WTC11 (cell line): ENCODE results near the gene LLGL2. TPM values are rescaled to one million over a fixed set of nuclear protein-coding genes. Genes with fewer than 3 reads are reported as not detected.

Source experiments
- ATAC-seq: fragments of 200-7000 bp; cut with Tn5 transposase; 2 replicates; pipeline ENCODE4 v1.10.0; 2021; ENCODE audit warnings: mild to moderate bottlenecking, moderate library complexity
- CTCF ChIA-PET: fragments of 300-600 bp; sonication (Branson Sonifier 250); formaldehyde crosslinking; loops from one replicate; lab custom pipeline; 2021; ENCODE audit warnings: antibody characterized with exemption; lab: Charles Lee
- POLR2A ChIA-PET: fragments of 350-600 bp; sonication (Branson Sonifier 250); formaldehyde crosslinking; loops from one replicate; lab custom pipeline; 2021; ENCODE audit warnings: antibody characterized with exemption; lab: Charles Lee
- DNase-seq: peaks from one replicate; pipeline ENCODE4 v3.0.0; 2021; ENCODE audit warnings: low spot score
- H3K27ac Mint-ChIP-seq: 2 replicates; pipeline ENCODE4 v1.8.0; 2021; ENCODE audit warnings: mixed read lengths
- H3K27me3 Mint-ChIP-seq: 2 replicates; pipeline ENCODE4 v1.8.0; 2021; ENCODE audit warnings: low read depth, mild to moderate bottlenecking, moderate library complexity, mixed read lengths
- H3K36me3 Mint-ChIP-seq: 2 replicates; pipeline ENCODE4 v1.8.0; 2021; ENCODE audit warnings: mixed read lengths
- H3K4me1 Mint-ChIP-seq: 2 replicates; pipeline ENCODE4 v1.8.0; 2022; ENCODE audit warnings: mixed read lengths
- H3K4me3 Mint-ChIP-seq: 2 replicates; pipeline ENCODE4 v1.8.0; 2021; ENCODE audit warnings: mild to moderate bottlenecking, moderate library complexity, mixed read lengths
- H3K9me3 Mint-ChIP-seq: 2 replicates; pipeline ENCODE4 v1.8.0; 2021; ENCODE audit warnings: mixed read lengths
- ATF1 ChIP-seq: sonication (generic); formaldehyde crosslinking; IDR thresholded peaks from 2 replicates; pipeline ENCODE4 v1.8.1; 2023; ENCODE audit warnings: mild to moderate bottlenecking, moderate library complexity, missing genetic modification reagents
- CREB1 ChIP-seq: sonication (generic); formaldehyde crosslinking; IDR thresholded peaks from 2 replicates; pipeline ENCODE4 v1.8.0; 2023; ENCODE audit warnings: mild to moderate bottlenecking, missing genetic modification reagents
- EMX1 ChIP-seq: fragments of 250-450 bp; sonication (Bioruptor Pico); IDR thresholded peaks from 2 replicates; pipeline ENCODE4 v1.8.0; 2021; ENCODE audit warnings: mild to moderate bottlenecking
- FOXJ3 ChIP-seq: sonication (generic); formaldehyde crosslinking; IDR thresholded peaks from 2 replicates; pipeline ENCODE4 v1.9.0; 2021; ENCODE audit warnings: missing genetic modification reagents, mild to moderate bottlenecking, borderline replicate concordance
- FOXK1 ChIP-seq: sonication (generic); formaldehyde crosslinking; IDR thresholded peaks from 2 replicates; pipeline ENCODE4 v1.8.0; 2022; ENCODE audit warnings: mild to moderate bottlenecking, moderate library complexity, missing genetic modification reagents
- IRF2 ChIP-seq: sonication (generic); formaldehyde crosslinking; IDR thresholded peaks from 2 replicates; pipeline ENCODE4 v1.8.0; 2022; ENCODE audit warnings: low read depth, missing genetic modification reagents, borderline replicate concordance
- JUN ChIP-seq: sonication (generic); formaldehyde crosslinking; IDR thresholded peaks from 2 replicates; pipeline ENCODE4 v1.8.0; 2023; ENCODE audit warnings: mild to moderate bottlenecking, missing genetic modification reagents
- NFYB ChIP-seq: sonication (generic); formaldehyde crosslinking; conservative IDR thresholded peaks from 2 replicates; pipeline ENCODE4 v1.8.0; 2022; ENCODE audit warnings: low read depth, missing genetic modification reagents
- NR3C1 ChIP-seq: sonication (generic); formaldehyde crosslinking; conservative IDR thresholded peaks from 2 replicates; pipeline ENCODE4 v1.8.1; 2023; ENCODE audit warnings: low read depth, mild to moderate bottlenecking, missing genetic modification reagents
- OVOL2 ChIP-seq: fragments of 250-450 bp; sonication (Bioruptor Pico); IDR thresholded peaks from 2 replicates; pipeline ENCODE4 v1.9.0; 2021; ENCODE audit warnings: mild to moderate bottlenecking, borderline replicate concordance
- ZBTB21 ChIP-seq: sonication (generic); formaldehyde crosslinking; IDR thresholded peaks from 2 replicates; pipeline ENCODE4 v1.8.1; 2023; ENCODE audit warnings: mild to moderate bottlenecking, missing genetic modification reagents, borderline replicate concordance
- ZNF121 ChIP-seq: sonication (generic); formaldehyde crosslinking; IDR thresholded peaks from 2 replicates; pipeline ENCODE4 v1.8.0; 2023; ENCODE audit warnings: missing genetic modification reagents
- ZNF263 ChIP-seq: sonication (generic); formaldehyde crosslinking; IDR thresholded peaks from 2 replicates; pipeline ENCODE4 v1.8.1; 2022; ENCODE audit warnings: low read depth, mild to moderate bottlenecking, moderate library complexity, missing genetic modification reagents
- ZNF317 ChIP-seq: sonication (generic); formaldehyde crosslinking; IDR thresholded peaks from 2 replicates; pipeline ENCODE4 v1.8.1; 2023; ENCODE audit warnings: low read depth, mild to moderate bottlenecking, moderate library complexity, missing genetic modification reagents, borderline replicate concordance
- ZNF396 ChIP-seq: fragments of 250-450 bp; sonication (Bioruptor Pico); IDR thresholded peaks from 2 replicates; pipeline ENCODE4 v1.8.0; 2021; ENCODE audit warnings: mild to moderate bottlenecking, moderate library complexity, borderline replicate concordance
- ZNF671 ChIP-seq: fragments of 250-450 bp; sonication (Bioruptor Pico); IDR thresholded peaks from 2 replicates; pipeline ENCODE4 v1.8.0; 2021; ENCODE audit warnings: mild to moderate bottlenecking
- total RNA-seq: library from RNA; stranded (reverse); gene quantifications from 3 replicates; pipeline ENCODE4 v1.2.3, GENCODE V29; 2021
- TF ChIP-seq, protein P1 (sequence below): sonication (generic); formaldehyde crosslinking; IDR thresholded peaks from 2 replicates; pipeline ENCODE4 v1.8.0; 2023; ENCODE audit warnings: missing genetic modification reagents, mild to moderate bottlenecking, borderline replicate concordance
- TF ChIP-seq, protein P2 (sequence below): sonication (generic); formaldehyde crosslinking; IDR thresholded peaks from 2 replicates; pipeline ENCODE4 v1.8.0; 2022; ENCODE audit warnings: mild to moderate bottlenecking, missing genetic modification reagents
- TF ChIP-seq, protein P3 (sequence below): sonication (generic); formaldehyde crosslinking; IDR thresholded peaks from 2 replicates; pipeline ENCODE4 v1.8.0; 2022; ENCODE audit warnings: missing genetic modification reagents
- TF ChIP-seq, protein P4 (sequence below): fragments of 200-600 bp; IDR thresholded peaks from 2 replicates; pipeline ENCODE4 v1.8.0; 2022; ENCODE audit warnings: antibody characterized with exemption
- TF ChIP-seq, protein P5 (sequence below): sonication (generic); formaldehyde crosslinking; IDR thresholded peaks from 2 replicates; pipeline ENCODE4 v1.8.1; 2022; ENCODE audit warnings: low read depth, mild to moderate bottlenecking, moderate library complexity, missing genetic modification reagents, borderline replicate concordance
- TF ChIP-seq, protein P6 (sequence below): sonication (generic); formaldehyde crosslinking; conservative IDR thresholded peaks from 2 replicates; pipeline ENCODE4 v1.8.1; 2023; ENCODE audit warnings: mild to moderate bottlenecking, low read depth, missing genetic modification reagents, moderate library complexity

The LLGL2 gene
- total RNA-seq, 1 experiment from 2014 or later = 103 TPM

DNA sequence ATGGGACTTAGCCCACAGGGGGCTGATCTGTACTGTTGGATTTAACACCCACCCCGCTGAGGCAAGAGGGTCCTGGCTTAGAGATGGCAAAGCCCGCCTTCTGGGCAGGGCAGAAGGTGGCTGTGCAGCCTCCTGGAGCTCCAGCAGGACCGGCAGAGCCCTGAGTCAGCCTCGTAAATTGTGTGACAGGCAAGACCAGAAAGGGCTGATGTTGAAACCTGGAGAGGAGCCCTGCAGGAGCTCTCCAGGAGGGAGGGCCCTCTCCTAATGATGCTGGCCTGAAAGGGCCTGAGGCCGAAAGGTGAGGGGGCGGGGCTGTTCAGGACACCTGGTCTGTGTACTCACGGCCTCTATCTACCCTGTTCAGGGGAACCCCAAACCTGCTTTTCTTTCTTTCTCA is 39.6 kb downstream of the LLGL2 start:
- H3K27ac Mint-ChIP-seq = no peak overlapping the region
- TF ChIP-seq, protein P1, sequence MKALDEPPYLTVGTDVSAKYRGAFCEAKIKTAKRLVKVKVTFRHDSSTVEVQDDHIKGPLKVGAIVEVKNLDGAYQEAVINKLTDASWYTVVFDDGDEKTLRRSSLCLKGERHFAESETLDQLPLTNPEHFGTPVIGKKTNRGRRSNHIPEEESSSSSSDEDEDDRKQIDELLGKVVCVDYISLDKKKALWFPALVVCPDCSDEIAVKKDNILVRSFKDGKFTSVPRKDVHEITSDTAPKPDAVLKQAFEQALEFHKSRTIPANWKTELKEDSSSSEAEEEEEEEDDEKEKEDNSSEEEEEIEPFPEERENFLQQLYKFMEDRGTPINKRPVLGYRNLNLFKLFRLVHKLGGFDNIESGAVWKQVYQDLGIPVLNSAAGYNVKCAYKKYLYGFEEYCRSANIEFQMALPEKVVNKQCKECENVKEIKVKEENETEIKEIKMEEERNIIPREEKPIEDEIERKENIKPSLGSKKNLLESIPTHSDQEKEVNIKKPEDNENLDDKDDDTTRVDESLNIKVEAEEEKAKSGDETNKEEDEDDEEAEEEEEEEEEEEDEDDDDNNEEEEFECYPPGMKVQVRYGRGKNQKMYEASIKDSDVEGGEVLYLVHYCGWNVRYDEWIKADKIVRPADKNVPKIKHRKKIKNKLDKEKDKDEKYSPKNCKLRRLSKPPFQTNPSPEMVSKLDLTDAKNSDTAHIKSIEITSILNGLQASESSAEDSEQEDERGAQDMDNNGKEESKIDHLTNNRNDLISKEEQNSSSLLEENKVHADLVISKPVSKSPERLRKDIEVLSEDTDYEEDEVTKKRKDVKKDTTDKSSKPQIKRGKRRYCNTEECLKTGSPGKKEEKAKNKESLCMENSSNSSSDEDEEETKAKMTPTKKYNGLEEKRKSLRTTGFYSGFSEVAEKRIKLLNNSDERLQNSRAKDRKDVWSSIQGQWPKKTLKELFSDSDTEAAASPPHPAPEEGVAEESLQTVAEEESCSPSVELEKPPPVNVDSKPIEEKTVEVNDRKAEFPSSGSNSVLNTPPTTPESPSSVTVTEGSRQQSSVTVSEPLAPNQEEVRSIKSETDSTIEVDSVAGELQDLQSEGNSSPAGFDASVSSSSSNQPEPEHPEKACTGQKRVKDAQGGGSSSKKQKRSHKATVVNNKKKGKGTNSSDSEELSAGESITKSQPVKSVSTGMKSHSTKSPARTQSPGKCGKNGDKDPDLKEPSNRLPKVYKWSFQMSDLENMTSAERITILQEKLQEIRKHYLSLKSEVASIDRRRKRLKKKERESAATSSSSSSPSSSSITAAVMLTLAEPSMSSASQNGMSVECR (CRISPR knock-in tag) = no peak
- no peak for TF ChIP-seq NR3C1 (CRISPR knock-in tag)
- no peak for TF ChIP-seq CREB1 (CRISPR knock-in tag)
- no peak for TF ChIP-seq OVOL2
- no peak for TF ChIP-seq ATF1
- TF ChIP-seq ZNF396 = no peak
- TF ChIP-seq ZNF121 (CRISPR knock-in tag) = no peak
- no peak for TF ChIP-seq NFYB (CRISPR knock-in tag)
- TF ChIP-seq ZNF263 (CRISPR knock-in tag) = no peak
- no peak for TF ChIP-seq FOXK1 (CRISPR knock-in tag)
- TF ChIP-seq ZNF317 (CRISPR knock-in tag) = no peak
- TF ChIP-seq, protein P2, sequence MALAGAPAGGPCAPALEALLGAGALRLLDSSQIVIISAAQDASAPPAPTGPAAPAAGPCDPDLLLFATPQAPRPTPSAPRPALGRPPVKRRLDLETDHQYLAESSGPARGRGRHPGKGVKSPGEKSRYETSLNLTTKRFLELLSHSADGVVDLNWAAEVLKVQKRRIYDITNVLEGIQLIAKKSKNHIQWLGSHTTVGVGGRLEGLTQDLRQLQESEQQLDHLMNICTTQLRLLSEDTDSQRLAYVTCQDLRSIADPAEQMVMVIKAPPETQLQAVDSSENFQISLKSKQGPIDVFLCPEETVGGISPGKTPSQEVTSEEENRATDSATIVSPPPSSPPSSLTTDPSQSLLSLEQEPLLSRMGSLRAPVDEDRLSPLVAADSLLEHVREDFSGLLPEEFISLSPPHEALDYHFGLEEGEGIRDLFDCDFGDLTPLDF (CRISPR knock-in tag) = no peak
- TF ChIP-seq, protein P3, sequence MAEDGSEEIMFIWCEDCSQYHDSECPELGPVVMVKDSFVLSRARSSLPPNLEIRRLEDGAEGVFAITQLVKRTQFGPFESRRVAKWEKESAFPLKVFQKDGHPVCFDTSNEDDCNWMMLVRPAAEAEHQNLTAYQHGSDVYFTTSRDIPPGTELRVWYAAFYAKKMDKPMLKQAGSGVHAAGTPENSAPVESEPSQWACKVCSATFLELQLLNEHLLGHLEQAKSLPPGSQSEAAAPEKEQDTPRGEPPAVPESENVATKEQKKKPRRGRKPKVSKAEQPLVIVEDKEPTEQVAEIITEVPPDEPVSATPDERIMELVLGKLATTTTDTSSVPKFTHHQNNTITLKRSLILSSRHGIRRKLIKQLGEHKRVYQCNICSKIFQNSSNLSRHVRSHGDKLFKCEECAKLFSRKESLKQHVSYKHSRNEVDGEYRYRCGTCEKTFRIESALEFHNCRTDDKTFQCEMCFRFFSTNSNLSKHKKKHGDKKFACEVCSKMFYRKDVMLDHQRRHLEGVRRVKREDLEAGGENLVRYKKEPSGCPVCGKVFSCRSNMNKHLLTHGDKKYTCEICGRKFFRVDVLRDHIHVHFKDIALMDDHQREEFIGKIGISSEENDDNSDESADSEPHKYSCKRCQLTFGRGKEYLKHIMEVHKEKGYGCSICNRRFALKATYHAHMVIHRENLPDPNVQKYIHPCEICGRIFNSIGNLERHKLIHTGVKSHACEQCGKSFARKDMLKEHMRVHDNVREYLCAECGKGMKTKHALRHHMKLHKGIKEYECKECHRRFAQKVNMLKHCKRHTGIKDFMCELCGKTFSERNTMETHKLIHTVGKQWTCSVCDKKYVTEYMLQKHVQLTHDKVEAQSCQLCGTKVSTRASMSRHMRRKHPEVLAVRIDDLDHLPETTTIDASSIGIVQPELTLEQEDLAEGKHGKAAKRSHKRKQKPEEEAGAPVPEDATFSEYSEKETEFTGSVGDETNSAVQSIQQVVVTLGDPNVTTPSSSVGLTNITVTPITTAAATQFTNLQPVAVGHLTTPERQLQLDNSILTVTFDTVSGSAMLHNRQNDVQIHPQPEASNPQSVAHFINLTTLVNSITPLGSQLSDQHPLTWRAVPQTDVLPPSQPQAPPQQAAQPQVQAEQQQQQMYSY (CRISPR knock-in tag) = no peak
- no peak for TF ChIP-seq IRF2
- no peak for TF ChIP-seq JUN (CRISPR knock-in tag)
- ChIA-PET CTCF (no interaction called here), POLR2A (no interaction called here)
- ATAC-seq (no peak), DNase-seq (no peak)
- no peaks in the 10 kb centered on the region for H3K9me3 Mint-ChIP-seq
- no peak overlapping the region for H3K4me3 Mint-ChIP-seq
- no peaks in the 10 kb centered on the region; the same call in 1 of the 2 replicates for H3K36me3 Mint-ChIP-seq
- H3K4me1 Mint-ChIP-seq = no peaks in the 10 kb centered on the region
- H3K27me3 Mint-ChIP-seq = no peaks in the 10 kb centered on the region

DNA sequence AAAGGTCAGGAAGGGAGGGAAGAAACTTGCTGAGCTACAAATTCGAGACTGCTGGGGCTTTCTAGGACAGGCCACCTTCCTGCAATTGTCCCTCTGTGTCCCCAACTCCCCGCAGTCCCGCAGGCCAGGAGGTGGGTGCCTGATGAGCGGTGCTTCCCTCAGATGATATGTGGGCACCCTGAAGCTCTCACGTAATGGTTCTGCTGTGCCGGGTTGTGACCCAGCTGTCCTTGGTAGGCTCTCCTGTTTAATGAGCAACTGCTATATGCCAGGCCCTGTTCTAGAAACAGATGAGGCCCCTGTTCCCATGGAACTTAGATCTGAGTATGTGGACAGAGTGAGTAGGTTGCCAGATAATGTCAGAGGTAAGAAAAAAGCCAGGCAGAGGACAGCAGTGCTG is 40.1 kb downstream of the LLGL2 start:
- Mint-ChIP-seq H3K9me3 (no peaks in the 10 kb centered on the region), H3K27me3 (no peaks in the 10 kb centered on the region), H3K4me3 (no peak overlapping the region), H3K36me3 (peaks cover under 1% of the 10 kb centered on the region; the same call in 1 of the 2 replicates), H3K4me1 (no peaks in the 10 kb centered on the region), H3K27ac (no peak overlapping the region)
- ATAC-seq = no peak
- CTCF ChIA-PET = no interaction called here
- POLR2A ChIA-PET = no interaction called here
- DNase-seq = no peak
- TF ChIP-seq ATF1 = no peak
- TF ChIP-seq, protein P4, sequence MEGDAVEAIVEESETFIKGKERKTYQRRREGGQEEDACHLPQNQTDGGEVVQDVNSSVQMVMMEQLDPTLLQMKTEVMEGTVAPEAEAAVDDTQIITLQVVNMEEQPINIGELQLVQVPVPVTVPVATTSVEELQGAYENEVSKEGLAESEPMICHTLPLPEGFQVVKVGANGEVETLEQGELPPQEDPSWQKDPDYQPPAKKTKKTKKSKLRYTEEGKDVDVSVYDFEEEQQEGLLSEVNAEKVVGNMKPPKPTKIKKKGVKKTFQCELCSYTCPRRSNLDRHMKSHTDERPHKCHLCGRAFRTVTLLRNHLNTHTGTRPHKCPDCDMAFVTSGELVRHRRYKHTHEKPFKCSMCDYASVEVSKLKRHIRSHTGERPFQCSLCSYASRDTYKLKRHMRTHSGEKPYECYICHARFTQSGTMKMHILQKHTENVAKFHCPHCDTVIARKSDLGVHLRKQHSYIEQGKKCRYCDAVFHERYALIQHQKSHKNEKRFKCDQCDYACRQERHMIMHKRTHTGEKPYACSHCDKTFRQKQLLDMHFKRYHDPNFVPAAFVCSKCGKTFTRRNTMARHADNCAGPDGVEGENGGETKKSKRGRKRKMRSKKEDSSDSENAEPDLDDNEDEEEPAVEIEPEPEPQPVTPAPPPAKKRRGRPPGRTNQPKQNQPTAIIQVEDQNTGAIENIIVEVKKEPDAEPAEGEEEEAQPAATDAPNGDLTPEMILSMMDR = no peak
- TF ChIP-seq ZNF671 (CRISPR knock-in tag) = no peak
- no peak for TF ChIP-seq NR3C1 (CRISPR knock-in tag)
- no peak for TF ChIP-seq ZBTB21 (CRISPR knock-in tag)
- no peak for TF ChIP-seq EMX1 (CRISPR knock-in tag)
- TF ChIP-seq, protein P5, sequence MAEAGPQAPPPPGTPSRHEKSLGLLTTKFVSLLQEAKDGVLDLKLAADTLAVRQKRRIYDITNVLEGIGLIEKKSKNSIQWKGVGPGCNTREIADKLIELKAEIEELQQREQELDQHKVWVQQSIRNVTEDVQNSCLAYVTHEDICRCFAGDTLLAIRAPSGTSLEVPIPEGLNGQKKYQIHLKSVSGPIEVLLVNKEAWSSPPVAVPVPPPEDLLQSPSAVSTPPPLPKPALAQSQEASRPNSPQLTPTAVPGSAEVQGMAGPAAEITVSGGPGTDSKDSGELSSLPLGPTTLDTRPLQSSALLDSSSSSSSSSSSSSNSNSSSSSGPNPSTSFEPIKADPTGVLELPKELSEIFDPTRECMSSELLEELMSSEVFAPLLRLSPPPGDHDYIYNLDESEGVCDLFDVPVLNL (CRISPR knock-in tag) = no peak
- no peak for TF ChIP-seq FOXJ3
- TF ChIP-seq, protein P6, sequence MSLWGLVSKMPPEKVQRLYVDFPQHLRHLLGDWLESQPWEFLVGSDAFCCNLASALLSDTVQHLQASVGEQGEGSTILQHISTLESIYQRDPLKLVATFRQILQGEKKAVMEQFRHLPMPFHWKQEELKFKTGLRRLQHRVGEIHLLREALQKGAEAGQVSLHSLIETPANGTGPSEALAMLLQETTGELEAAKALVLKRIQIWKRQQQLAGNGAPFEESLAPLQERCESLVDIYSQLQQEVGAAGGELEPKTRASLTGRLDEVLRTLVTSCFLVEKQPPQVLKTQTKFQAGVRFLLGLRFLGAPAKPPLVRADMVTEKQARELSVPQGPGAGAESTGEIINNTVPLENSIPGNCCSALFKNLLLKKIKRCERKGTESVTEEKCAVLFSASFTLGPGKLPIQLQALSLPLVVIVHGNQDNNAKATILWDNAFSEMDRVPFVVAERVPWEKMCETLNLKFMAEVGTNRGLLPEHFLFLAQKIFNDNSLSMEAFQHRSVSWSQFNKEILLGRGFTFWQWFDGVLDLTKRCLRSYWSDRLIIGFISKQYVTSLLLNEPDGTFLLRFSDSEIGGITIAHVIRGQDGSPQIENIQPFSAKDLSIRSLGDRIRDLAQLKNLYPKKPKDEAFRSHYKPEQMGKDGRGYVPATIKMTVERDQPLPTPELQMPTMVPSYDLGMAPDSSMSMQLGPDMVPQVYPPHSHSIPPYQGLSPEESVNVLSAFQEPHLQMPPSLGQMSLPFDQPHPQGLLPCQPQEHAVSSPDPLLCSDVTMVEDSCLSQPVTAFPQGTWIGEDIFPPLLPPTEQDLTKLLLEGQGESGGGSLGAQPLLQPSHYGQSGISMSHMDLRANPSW (CRISPR knock-in tag) = no peak
- no peak for TF ChIP-seq NFYB (CRISPR knock-in tag)
